ENCODE results near the gene BAZ2B. TPM values are rescaled to one million over a fixed set of nuclear protein-coding genes. Genes with fewer than 3 reads are reported as not detected.

BAZ2B gene
- total RNA-seq, 4 donors from 2014 or later, result 94.5 to 237 (median 145) TPM

DNA sequence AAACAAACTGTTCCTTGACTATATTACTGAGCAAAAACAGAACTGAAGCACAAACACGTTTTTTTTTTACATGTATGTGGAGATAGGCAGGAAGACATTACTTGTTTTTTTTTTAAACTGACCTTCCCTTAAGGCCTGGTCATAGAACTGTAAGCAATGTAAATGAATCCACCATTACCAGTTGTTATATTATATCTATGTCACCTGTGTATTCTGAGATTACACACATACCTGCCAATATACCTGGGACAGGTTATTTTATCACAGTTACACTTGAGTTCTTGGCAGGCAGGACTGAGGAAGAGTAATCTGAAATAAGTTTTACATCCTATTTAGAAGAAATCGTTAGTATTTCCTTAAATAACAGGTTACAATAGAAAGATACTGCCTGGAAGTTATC lies 155.3 kb downstream of the BAZ2B start:
- Histone ChIP-seq H3K27ac (no peak overlapping the region), H3K27me3 (no peaks in the 10 kb centered on the region), H3K4me1 (peaks cover 0 to 5% of the 10 kb centered on the region in 2 donors), H3K36me3 (no peaks in the 10 kb centered on the region), H3K4me3 (no peak overlapping the region), H3K9me3 (no peaks in the 10 kb centered on the region)
- intact Hi-C loops (cut with DNase I; ENCODE audit: low total_unique reads), result no loop called here
- TF ChIP-seq POLR2A (IDR thresholded peaks at IDR 0.05), result no peak
- TF ChIP-seq, protein P1, sequence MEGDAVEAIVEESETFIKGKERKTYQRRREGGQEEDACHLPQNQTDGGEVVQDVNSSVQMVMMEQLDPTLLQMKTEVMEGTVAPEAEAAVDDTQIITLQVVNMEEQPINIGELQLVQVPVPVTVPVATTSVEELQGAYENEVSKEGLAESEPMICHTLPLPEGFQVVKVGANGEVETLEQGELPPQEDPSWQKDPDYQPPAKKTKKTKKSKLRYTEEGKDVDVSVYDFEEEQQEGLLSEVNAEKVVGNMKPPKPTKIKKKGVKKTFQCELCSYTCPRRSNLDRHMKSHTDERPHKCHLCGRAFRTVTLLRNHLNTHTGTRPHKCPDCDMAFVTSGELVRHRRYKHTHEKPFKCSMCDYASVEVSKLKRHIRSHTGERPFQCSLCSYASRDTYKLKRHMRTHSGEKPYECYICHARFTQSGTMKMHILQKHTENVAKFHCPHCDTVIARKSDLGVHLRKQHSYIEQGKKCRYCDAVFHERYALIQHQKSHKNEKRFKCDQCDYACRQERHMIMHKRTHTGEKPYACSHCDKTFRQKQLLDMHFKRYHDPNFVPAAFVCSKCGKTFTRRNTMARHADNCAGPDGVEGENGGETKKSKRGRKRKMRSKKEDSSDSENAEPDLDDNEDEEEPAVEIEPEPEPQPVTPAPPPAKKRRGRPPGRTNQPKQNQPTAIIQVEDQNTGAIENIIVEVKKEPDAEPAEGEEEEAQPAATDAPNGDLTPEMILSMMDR (IDR thresholded peaks at IDR 0.05), result no peak
- DNase-seq, result no peak

DNA sequence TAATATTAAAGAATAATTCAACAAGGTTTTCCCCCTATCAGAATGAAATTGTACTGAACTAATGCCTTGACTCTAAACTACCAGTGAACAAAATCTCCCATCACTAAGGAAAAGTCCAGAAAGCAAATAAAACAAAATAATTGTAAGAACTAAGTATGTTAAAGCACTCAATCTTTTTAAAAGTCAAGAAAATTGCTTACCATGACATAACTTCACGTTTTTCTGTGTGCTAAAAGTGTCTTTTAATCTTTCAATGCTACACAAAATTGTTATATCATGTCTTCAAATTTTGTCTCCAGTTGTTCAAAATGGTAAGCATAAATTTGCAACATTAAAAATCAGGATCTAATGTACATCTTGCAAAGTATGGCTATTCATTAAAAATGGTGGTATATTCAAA lies 156.1 kb downstream of the BAZ2B start:
- no peaks in the 10 kb centered on the region for H3K27me3 ChIP-seq
- peaks cover 0 to 5% of the 10 kb centered on the region in 2 donors for H3K4me1 ChIP-seq
- TF ChIP-seq, protein P1 (IDR thresholded peaks at IDR 0.05), result no peak
- no peak for TF ChIP-seq POLR2A (IDR thresholded peaks at IDR 0.05)
- no peak overlapping the region for H3K4me3 ChIP-seq
- H3K9me3 ChIP-seq, result no peaks in the 10 kb centered on the region
- intact Hi-C loops (cut with DNase I; ENCODE audit: low total_unique reads), result no loop called here
- no peak for DNase-seq
- no peak overlapping the region for H3K27ac ChIP-seq
- no peaks in the 10 kb centered on the region for H3K36me3 ChIP-seq

DNA sequence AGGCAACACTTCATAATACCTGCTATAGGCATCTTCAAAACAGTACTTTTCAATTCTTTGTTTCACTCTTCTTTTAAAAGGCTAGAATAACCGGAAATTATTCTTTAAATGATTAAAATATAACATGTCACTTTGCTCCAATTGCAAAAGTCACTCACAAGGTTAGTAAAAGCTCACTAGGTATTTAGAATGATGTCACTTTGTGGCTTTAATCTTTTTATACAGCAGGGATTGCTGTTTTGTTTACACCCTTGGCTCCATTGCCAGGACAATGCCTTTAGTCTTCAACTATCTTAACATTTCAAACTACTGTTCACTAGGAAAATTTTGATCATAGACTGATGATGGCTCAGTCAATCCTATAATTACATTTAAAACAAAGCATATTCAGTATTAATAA lies 157.1 kb downstream of the BAZ2B start:
- Histone ChIP-seq H3K36me3 (no peaks in the 10 kb centered on the region), H3K9me3 (no peaks in the 10 kb centered on the region), H3K4me3 (no peak overlapping the region), H3K27ac (no peak overlapping the region), H3K27me3 (no peaks in the 10 kb centered on the region), H3K4me1 (peaks cover 0 to 5% of the 10 kb centered on the region in 2 donors)
- no peak for DNase-seq
- intact Hi-C loops (cut with DNase I; ENCODE audit: low total_unique reads), result no loop called here
- no peak for TF ChIP-seq POLR2A (IDR thresholded peaks at IDR 0.05)
- TF ChIP-seq, protein P1 (IDR thresholded peaks at IDR 0.05), result no peak

DNA sequence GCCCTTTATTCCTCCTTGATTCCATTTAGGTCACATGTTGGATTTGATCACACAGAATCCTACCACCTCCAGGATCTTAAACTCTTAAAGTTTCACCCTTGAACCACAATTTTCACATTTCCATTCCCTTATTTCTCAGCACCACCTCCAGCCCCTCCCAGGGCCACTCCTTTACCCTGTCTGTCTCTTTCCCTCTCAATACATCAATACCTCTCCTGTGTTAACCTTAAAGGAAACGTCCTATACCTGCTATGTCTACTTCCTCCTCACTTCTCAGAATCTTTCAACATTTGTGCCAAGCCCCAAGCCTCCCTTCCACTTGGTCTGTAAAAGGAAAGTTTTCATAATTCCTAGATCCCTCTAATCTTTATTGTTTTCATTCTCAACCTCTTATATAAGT lies 158.8 kb downstream of the BAZ2B start:
- no peaks in the 10 kb centered on the region for H3K9me3 ChIP-seq
- H3K36me3 ChIP-seq, result no peaks in the 10 kb centered on the region
- H3K4me1 ChIP-seq, result peaks cover 0 to 5% of the 10 kb centered on the region in 2 donors
- no peak overlapping the region for H3K27ac ChIP-seq
- no peaks in the 10 kb centered on the region for H3K27me3 ChIP-seq
- no peak overlapping the region for H3K4me3 ChIP-seq
- intact Hi-C loops (cut with DNase I; ENCODE audit: low total_unique reads), result no loop called here
- DNase-seq, result no peak
- TF ChIP-seq, protein P1 (IDR thresholded peaks at IDR 0.05), result no peak
- TF ChIP-seq POLR2A (IDR thresholded peaks at IDR 0.05), result no peak

DNA sequence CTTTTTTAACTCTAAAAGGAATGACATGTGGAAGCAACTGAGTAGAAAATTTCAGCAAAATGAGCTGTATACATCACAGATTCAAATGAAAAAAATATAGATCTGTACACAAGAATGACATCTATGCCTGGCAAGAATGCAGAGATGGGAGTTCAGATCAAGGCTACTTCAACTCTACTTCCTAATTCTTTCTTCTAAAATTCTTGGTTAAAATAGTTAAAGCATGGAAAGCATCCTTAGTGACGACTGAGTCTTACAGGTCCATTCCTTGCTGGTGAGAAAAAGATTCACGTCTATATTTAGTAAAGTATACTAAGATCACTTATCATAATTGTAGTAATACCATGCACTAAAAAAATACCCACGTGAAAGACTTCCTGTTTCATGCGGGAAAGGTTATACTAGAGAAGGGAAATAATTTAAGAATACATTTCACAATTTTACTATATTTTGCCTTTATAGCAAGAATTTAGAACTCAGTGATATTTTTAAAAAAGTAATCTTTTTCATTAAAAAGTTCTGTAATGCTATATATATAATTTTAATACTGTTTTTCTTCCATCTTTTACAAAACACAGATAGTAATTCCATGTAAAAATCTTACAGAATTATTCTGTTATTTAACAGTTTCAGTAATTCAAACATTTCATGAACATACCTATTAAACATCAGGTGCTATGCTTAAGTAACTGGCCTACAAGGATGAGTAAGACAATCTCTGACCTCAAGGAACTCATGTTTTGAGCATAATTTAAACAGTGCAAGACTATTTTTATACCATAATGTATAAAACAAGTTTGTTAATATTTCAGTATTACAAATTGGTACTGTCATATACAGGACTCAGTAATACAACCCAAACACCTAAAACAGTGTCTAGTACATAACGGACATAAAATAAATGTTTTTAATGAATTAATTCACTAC lies 159.6 kb downstream of the BAZ2B start:
- no peak for DNase-seq
- Histone ChIP-seq H3K36me3 (no peaks in the 10 kb centered on the region), H3K4me3 (no peak overlapping the region), H3K9me3 (no peaks in the 10 kb centered on the region), H3K4me1 (peaks cover 0 to 5% of the 10 kb centered on the region in 2 donors), H3K27ac (no peak overlapping the region), H3K27me3 (no peaks in the 10 kb centered on the region)
- intact Hi-C loops (cut with DNase I; ENCODE audit: low total_unique reads), result no loop called here
- no peak for TF ChIP-seq POLR2A (IDR thresholded peaks at IDR 0.05)
- TF ChIP-seq, protein P1 (IDR thresholded peaks at IDR 0.05), result no peak
